AG04450 (cell line): ENCODE measurements around the gene CST5. TPM values are rescaled to one million over a fixed set of nuclear protein-coding genes. Genes with fewer than 3 reads are reported as not detected.
"Not testable (repeated sequence)": the region's sequence is repeated elsewhere in the genome, so short reads cannot be mapped to it uniquely, and the experiment has no call there.

Source experiments
- CTCF ChIA-PET: fragments of 300-600, 350-600 bp; formaldehyde crosslinking; extraction: SDS; loops from one replicate; lab custom pipeline; 2022; ENCODE audit warnings: antibody characterized with exemption, inconsistent platforms; lab: Charles Lee
- POLR2A ChIA-PET: fragments of 350-600 bp; formaldehyde crosslinking; extraction: SDS; loops from one replicate; lab custom pipeline; 2021; ENCODE audit warnings: antibody characterized with exemption, inconsistent platforms; lab: Yijun Ruan, JAX
- DNase-seq: peaks from one replicate; pipeline ENCODE4 v3.0.0-alpha.2; 2011; ENCODE audit warnings: low read depth, low spot score
- H3K27ac ChIP-seq: one replicate; pipeline ENCODE4 v1.5.1; 2012; ENCODE audit warnings: low read depth, low read length, control low read depth
- H3K27me3 ChIP-seq: one replicate; pipeline ENCODE4 v1.6.0; 2012; ENCODE audit warnings: low read length; ENCODE audit not compliant: control insufficient read depth, insufficient read depth
- H3K4me3 ChIP-seq: 2 replicates; pipeline ENCODE4 v1.5.1; 2011; ENCODE audit warnings: mild to moderate bottlenecking, low read depth, low read length, control low read depth
- H3K9me3 ChIP-seq: 2 replicates; pipeline ENCODE4 v1.5.1; 2012; ENCODE audit warnings: low read length; ENCODE audit not compliant: control insufficient read depth, insufficient read depth
- polyA plus RNA-seq: library from polyadenylated mRNA; depleted of rRNA; stranded (reverse); fragments of >200 nt; gene quantifications from 2 replicates; pipeline ENCODE4 v1.2.3, GENCODE V29; 2011
- TF ChIP-seq, protein P1 (sequence below): IDR thresholded peaks from 2 replicates; pipeline ENCODE4 v1.5.1; 2011; ENCODE audit warnings: low read depth, low read length, control low read depth, inconsistent platforms

Gene CST5
- polyA plus RNA-seq, 1 experiment, result not detected

DNA sequence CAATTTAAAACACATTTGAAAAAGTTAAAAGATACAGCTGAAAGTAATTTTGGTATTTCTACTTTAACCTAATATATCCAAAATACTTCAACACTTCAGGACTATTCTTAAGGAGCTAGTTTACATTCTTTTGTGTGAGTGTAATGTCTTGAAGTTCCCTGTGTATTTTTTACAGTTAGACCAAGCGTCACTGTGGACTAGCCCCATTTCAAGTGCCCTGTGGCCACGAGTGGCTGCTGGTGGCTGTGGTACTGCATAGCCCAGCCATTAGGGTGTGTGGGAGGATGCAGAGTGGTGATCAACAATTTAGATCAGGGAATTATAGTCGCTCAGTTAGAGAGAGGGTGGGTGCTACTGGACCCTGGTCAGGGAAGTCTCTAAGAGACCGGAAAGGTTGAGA is 869 bp upstream of the CST5 start:
- no peak for DNase-seq
- POLR2A ChIA-PET, result no interaction called here
- Histone ChIP-seq H3K9me3 (no peaks in the 10 kb centered on the region), H3K27me3 (no peaks in the 10 kb centered on the region), H3K4me3 (no peak overlapping the region), H3K27ac (no peak overlapping the region)
- TF ChIP-seq, protein P1, sequence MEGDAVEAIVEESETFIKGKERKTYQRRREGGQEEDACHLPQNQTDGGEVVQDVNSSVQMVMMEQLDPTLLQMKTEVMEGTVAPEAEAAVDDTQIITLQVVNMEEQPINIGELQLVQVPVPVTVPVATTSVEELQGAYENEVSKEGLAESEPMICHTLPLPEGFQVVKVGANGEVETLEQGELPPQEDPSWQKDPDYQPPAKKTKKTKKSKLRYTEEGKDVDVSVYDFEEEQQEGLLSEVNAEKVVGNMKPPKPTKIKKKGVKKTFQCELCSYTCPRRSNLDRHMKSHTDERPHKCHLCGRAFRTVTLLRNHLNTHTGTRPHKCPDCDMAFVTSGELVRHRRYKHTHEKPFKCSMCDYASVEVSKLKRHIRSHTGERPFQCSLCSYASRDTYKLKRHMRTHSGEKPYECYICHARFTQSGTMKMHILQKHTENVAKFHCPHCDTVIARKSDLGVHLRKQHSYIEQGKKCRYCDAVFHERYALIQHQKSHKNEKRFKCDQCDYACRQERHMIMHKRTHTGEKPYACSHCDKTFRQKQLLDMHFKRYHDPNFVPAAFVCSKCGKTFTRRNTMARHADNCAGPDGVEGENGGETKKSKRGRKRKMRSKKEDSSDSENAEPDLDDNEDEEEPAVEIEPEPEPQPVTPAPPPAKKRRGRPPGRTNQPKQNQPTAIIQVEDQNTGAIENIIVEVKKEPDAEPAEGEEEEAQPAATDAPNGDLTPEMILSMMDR, result no peak
- CTCF ChIA-PET, result interaction anchor here (1.4 kb wide), 1 partner anchor 9 kb away, joined by 3 read pairs; no protein-coding TSS in a partner anchor

DNA sequence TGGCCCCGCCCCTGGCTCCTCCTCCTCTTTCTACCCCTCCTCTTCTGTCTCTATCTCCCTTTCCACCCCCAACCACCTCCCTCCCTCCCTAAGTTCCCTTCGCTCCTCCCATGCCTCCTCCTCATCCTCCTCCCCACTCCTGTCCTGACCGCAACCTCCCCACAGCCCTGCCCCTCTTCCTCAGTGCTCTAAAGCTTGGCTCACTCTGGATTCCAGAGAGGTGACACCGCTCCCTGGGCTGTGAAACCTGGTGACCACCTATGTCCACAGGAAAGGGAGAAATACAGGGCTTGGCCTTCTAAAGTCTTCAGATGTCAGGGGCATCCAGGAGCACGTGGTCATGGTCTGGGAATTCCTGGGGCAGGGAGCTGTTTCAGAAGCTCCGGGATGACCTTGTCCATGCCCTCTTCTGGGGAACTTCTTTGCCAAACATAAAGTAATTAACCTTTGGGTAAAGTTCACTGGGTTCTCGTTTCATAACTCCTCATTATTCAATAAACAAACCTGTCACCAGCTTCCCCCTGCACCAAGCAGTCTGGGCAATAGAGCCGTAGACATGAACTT is 345 bp upstream of the CST5 start:
- Histone ChIP-seq H3K27ac (no peak overlapping the region), H3K27me3 (no peaks in the 10 kb centered on the region), H3K4me3 (no peak overlapping the region), H3K9me3 (no peaks in the 10 kb centered on the region)
- ChIA-PET POLR2A (no interaction called here), CTCF (interaction anchor here (1.4 kb wide), 1 partner anchor 10 kb away, joined by 3 read pairs; no protein-coding TSS in a partner anchor)
- TF ChIP-seq, protein P1, result no peak
- DNase-seq, result no peak

DNA sequence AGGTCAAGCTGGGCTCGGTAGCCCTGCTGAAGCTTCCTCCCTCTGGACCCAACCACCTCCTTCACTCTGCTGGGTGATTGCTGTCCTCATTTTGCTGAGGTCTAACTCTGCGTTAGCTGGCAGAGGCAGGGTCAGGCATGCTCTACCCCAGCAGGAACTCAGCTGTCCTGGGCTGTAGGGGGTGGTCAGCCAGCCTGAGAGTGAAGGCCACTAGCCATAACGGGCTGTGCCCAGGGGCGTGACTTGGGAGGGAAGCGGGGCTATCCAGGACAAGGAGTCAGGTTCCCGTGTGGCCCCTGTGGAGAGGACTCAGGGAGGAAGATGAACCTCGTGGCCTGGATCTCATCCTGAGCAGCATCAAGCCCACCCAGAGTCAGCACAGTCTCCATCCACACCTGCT is 761 bp downstream of the CST5 start:
- no peaks in the 10 kb centered on the region for H3K27me3 ChIP-seq
- no peaks in the 10 kb centered on the region for H3K9me3 ChIP-seq
- H3K4me3 ChIP-seq, result no peak overlapping the region
- CTCF ChIA-PET, result no interaction called here
- no peak for DNase-seq
- POLR2A ChIA-PET, result no interaction called here
- no peak overlapping the region for H3K27ac ChIP-seq
- TF ChIP-seq, protein P1, result no peak

DNA sequence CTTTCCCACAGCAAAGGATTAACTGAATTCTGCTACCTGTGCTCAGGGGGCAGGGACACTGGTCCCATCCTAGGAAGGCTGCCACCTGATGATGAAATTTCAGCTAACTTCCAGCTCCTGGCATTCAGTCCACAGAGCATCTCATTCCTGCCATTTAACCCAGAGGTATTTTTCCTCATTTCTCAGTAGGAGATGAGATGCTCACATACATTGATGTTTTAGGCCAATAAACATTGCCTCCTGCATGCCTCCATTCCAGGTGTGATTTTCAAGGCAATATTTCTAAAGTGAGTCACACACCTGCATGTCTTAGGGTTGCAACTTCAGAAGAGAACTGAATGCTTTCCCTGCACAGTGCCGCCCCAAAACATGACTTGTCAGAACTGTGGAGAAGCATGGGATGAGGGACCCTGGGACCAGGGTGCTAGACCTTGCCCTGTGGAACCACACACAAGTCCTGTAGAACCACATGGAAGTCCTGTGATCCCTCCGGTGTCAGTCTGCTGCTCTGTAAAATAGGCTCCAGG is 1.5 kb downstream of the CST5 start:
- H3K27me3 ChIP-seq, H3K9me3 ChIP-seq, POLR2A ChIA-PET, CTCF ChIA-PET, H3K27ac ChIP-seq, H3K4me3 ChIP-seq, DNase-seq: not testable (repeated sequence)

DNA sequence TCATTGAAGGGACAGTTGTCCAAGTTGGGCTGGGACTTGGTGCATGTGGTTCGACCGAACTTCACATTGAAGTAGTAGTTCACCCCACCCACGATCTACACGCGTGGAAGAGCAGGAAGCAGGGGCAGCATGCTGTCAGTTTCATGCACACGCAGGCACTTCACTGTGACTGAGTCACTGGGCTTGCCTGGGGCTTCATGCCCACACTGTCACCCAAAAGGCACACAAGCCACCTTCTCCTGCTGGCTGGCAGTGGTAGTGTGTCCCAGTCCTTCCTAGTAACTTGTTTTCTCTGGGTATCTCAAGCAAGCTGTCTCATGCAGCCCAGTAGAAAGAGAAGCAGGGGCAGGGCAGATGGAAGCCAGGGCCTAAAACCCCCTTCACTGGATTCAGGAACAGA is 2.0 kb downstream of the CST5 start:
- H3K27me3 ChIP-seq, result no peaks in the 10 kb centered on the region
- no peak overlapping the region for H3K27ac ChIP-seq
- POLR2A ChIA-PET, result no interaction called here
- H3K9me3 ChIP-seq, result no peaks in the 10 kb centered on the region
- no peak overlapping the region for H3K4me3 ChIP-seq
- CTCF ChIA-PET, result no interaction called here
- DNase-seq, result no peak
- TF ChIP-seq, protein P1, result no peak
